Endothelial cell of umbilical vein (primary cell): ENCODE data around the gene SYT14.

Experiments
- EZH2 ChIP-seq: IDR thresholded peaks from 2 replicates; pipeline ENCODE4 v1.6.1; 2012; ENCODE audit warnings: borderline replicate concordance, low read depth, mild to moderate bottlenecking, moderate library complexity, low read length, inconsistent platforms; ENCODE audit not compliant: severe bottlenecking
- FOS ChIP-seq: IDR thresholded peaks from 2 replicates; pipeline ENCODE4 v1.6.1; 2011; ENCODE audit warnings: mild to moderate bottlenecking, low read length, moderate library complexity, borderline replicate concordance; ENCODE audit not compliant: insufficient read depth
- GATA2 ChIP-seq: IDR thresholded peaks from 2 replicates; pipeline ENCODE4 v1.7.0; 2011; ENCODE audit warnings: low read depth, mild to moderate bottlenecking, moderate library complexity, mixed read lengths, low read length; ENCODE audit not compliant: insufficient read length, insufficient read depth
- JUN ChIP-seq: IDR thresholded peaks from 2 replicates; pipeline ENCODE4 v1.6.1; 2011; ENCODE audit warnings: borderline replicate concordance, low read depth; ENCODE audit not compliant: insufficient read length, insufficient read depth
- MYC ChIP-seq: IDR thresholded peaks from one replicate; pipeline ENCODE4 v1.6.1; 2011; ENCODE audit warnings: mild to moderate bottlenecking, low read depth, low read length
- POLR2A ChIP-seq: IDR thresholded peaks from 2 replicates; pipeline ENCODE4 v1.6.1; 2012; ENCODE audit warnings: low read depth, mild to moderate bottlenecking, control low read depth, low read length
- POLR2AphosphoS5 ChIP-seq: IDR thresholded peaks from 2 replicates; pipeline ENCODE4 v1.6.1; 2012; ENCODE audit warnings: low read depth, mild to moderate bottlenecking, control low read depth, low read length, moderate library complexity; ENCODE audit not compliant: insufficient read depth
- TF ChIP-seq, protein P1 (sequence below), 2 donors: IDR thresholded peaks; 1 replicate in 1 of 2; 2 replicates in 1 of 2; pipeline ENCODE4 v1.5.1; 2011; ENCODE audit warnings: low read length in 2 of 2, mild to moderate bottlenecking in 2 of 2, moderate library complexity in 2 of 2, control low read depth in 1 of 2, inconsistent platforms in 1 of 2, low read depth in 1 of 2; ENCODE audit not compliant: insufficient read depth in 1 of 2; ENCODE audit errors: extremely low read depth in 1 of 2
- TF ChIP-seq, protein P2 (sequence below): IDR thresholded peaks from 2 replicates; pipeline ENCODE4 v1.6.1; 2011; ENCODE audit not compliant: insufficient read depth, insufficient read length

DNA sequence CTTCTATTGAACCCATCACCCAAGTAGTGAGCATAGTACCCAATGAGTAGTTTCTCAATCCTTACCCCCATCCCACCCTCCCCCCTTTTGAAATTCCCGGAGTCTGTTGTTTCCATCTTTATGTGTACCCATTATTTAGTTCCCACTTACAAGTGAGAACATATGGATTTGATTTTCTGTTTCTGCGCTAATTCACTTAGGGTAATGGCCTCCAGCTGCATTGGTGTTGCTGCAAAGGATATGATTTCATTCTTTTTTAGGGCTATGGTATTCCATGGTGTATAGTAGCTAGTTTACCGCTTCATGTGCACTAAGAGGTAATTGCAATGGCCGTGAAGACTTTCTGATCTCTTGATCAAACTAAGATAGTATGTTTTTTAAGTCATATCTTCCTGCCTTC is 187.1 kb downstream of the SYT14 start:
- TF ChIP-seq POLR2A (no peak), POLR2AphosphoS5 (no peak), FOS (no peak), EZH2 (no peak), MYC (no peak), JUN (no peak), GATA2 (no peak)
- TF ChIP-seq, protein P1, sequence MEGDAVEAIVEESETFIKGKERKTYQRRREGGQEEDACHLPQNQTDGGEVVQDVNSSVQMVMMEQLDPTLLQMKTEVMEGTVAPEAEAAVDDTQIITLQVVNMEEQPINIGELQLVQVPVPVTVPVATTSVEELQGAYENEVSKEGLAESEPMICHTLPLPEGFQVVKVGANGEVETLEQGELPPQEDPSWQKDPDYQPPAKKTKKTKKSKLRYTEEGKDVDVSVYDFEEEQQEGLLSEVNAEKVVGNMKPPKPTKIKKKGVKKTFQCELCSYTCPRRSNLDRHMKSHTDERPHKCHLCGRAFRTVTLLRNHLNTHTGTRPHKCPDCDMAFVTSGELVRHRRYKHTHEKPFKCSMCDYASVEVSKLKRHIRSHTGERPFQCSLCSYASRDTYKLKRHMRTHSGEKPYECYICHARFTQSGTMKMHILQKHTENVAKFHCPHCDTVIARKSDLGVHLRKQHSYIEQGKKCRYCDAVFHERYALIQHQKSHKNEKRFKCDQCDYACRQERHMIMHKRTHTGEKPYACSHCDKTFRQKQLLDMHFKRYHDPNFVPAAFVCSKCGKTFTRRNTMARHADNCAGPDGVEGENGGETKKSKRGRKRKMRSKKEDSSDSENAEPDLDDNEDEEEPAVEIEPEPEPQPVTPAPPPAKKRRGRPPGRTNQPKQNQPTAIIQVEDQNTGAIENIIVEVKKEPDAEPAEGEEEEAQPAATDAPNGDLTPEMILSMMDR (IDR thresholded peaks at IDR 0.05; ENCODE audit: extremely low read depth in 1 of 2, insufficient read depth in 1 of 2, low read depth in 1 of 2, low read length in 2 of 2): no peak
- TF ChIP-seq, protein P2, sequence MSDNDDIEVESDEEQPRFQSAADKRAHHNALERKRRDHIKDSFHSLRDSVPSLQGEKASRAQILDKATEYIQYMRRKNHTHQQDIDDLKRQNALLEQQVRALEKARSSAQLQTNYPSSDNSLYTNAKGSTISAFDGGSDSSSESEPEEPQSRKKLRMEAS: no peak
